ENCODE results near the gene FLNB.

Gene FLNB

DNA sequence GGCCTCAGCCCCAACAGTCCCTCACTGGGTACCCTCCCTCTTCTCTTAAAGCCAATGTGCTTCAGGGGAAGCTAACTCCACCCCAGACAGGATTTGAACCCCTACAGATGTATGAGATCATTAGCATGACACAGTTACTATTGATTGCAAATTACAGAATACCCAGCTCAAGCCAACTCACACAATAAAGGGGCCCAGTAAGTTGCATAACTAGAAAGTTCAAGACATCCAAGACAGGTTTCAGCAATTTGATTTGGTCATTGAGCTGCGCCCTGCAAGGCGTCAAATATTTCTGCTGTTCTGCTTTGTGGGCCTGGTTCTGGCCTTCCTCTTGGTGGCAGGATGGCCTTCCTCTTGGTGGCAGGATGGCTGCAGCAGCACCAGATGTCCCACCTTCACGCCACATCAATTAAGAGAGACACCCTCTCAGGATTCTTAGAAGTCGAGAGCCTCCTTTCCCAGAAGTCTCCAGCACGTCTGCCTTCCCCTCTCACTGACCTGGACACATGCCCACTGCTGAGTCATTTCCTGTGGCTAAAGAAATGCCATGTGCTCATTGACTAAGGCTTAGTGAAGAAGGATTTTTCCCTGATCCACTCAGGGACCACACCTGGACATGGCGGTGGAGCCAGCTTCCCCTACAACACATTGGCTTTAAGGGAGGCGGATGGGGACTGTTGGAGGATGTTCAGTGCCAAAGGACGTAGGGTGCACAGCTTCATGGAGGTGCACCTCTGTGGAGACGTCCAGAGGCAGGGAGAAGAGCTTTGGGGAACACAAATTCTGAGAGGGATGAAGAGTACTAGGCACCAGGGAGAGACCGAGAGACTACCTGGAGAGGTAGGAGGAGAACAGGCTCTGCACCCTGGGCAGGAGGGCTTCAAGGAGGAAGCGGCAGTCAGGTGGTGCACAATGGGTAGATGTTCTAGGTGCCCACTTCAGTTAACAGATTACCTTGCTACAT lies 153.5 kb downstream of the FLNB start:
- DNase-seq, result peak; percentile 72 to 73
- no peak for TF ChIP-seq POLR2A (IDR thresholded peaks at IDR 0.05; ENCODE audit: low read length)
- no peak for TF ChIP-seq GATA1 (IDR thresholded peaks at IDR 0.05; ENCODE audit: low read depth, low read length)

DNA sequence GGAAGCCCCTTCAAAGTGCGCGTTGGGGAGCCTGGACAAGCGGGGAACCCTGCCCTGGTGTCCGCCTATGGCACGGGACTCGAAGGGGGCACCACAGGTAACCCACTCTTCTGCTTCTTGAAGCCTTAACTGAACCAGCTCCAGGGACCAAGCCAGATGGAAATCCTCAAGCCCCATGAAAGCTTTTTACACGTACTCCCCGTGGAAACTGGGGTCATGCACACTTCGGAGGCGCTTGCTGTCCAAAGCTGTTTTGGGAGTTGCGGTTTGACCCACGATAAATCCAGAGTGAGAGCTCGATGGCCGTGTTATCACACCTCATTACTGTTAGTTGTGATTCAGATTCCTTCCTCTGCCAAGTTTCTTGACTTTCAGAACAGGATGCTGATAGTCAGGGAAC lies 155.0 kb downstream of the FLNB start:
- no peak for DNase-seq
- TF ChIP-seq GATA1 (IDR thresholded peaks at IDR 0.05; ENCODE audit: low read depth, low read length) (no peak), POLR2A (IDR thresholded peaks at IDR 0.05; ENCODE audit: low read length) (no peak)

- TF ChIP-seq GATA1 (IDR thresholded peaks at IDR 0.05; ENCODE audit: low read depth, low read length), result no peak
- no peak for TF ChIP-seq POLR2A (IDR thresholded peaks at IDR 0.05; ENCODE audit: low read length)
- DNase-seq, result no peak
Measured at GRCh38 chr3:58164199-58164879, 156.1 kb downstream of the FLNB start.

DNA sequence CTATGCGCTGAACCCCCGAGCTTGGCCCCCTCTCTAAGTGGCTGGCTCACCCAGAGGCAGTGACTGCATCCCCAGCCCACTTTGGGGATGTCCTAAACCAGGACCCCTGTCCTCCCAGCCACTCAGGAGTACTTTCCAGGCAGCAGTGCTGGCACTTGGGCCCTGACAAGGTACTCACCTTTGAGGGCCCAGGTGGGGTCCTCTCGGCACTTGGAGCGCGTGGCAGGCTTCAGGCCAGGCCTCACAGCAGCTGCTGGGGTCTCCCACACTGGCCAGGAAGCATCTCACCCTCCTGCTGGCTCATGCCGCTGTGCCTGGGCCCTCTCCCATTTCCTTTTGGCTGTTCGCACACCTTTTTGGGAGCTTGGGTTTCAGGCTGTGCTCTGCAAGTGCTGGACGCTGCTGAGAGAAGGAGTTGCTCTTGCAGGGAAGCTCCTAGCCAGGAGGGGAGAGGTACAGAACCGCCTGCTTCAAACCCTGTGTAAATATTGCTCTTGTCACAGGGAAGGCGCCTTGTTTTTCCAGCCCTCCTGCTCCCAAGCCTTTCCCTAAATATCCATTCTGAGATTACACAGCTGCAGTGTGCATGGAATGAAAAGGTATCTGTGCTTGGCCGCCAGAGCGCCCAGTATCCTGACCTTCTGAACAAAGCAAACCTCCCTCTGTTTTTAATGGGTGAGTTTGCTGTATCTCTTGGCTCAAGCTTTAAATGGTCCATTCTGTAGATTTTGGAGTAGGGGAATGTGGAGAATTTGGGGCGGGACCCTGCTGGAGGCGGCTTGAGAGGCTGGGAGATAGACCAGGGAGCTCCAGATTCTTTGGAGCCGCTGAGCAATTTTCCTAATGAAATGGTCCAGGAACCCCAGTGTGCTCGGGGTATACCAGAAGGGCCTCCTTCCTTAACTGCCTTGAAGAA lies 156.9 kb downstream of the FLNB start:
- TF ChIP-seq POLR2A (IDR thresholded peaks at IDR 0.05; ENCODE audit: low read length) (no peak), GATA1 (IDR thresholded peaks at IDR 0.05; ENCODE audit: low read depth, low read length) (no peak)

DNA sequence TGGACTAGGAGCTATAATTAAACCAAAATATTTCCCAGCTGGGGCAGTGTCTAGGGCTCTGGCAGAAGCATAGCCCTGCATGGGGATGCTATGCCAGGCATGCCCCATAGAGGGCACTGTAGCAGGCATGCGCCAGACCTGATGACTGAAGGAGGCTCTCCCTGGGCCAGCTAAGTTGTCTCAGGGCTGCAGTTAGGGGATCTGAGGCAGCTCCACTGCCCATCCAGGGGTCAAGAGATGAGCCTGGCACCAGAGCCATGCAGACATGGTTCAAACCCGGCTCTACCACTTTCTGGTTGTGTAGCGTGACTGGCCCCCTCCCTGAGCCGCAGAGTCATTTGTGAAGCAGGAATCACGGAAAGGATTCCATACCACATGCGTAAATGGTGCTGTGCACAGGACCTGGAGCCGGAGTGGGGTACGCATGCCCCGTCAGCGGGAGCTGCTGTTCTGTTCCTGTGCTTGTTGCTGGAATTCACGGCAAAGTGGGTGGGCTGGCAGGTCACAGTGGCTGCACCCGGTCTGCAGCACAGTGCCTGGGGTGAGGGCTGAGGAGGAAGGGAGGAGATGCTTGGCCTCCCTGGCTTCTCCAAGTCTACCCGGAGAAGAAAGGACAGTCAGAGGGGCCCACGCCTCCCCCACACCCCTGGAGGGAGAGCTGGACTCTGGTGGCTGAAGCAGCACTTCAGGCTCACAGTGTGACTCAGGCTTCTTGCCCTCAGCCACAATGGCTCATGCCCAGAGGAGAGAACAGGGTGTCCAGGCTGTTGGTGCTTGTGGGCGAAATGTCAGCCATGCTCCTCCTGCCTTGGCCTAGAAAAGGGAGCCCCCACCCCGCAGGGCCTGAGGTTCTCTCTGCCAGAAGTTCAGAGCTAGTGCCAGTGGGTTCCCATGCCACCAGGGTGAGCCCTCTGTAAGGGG lies 159.5 kb downstream of the FLNB start:
- no peak for TF ChIP-seq GATA1 (IDR thresholded peaks at IDR 0.05; ENCODE audit: low read depth, low read length)
- no peak for TF ChIP-seq POLR2A (IDR thresholded peaks at IDR 0.05; ENCODE audit: low read length)
- peak; percentile 69 to 77 for DNase-seq

More for the DNA sequence above, 156.9 kb downstream of the FLNB start:
- DNase-seq, result no peak

GRCh38 chr3:58168498-58168897 lies 160.3 kb downstream of the FLNB start:
- no peak for TF ChIP-seq GATA1 (IDR thresholded peaks at IDR 0.05; ENCODE audit: low read depth, low read length)
- TF ChIP-seq POLR2A (IDR thresholded peaks at IDR 0.05; ENCODE audit: low read length), result no peak

DNA sequence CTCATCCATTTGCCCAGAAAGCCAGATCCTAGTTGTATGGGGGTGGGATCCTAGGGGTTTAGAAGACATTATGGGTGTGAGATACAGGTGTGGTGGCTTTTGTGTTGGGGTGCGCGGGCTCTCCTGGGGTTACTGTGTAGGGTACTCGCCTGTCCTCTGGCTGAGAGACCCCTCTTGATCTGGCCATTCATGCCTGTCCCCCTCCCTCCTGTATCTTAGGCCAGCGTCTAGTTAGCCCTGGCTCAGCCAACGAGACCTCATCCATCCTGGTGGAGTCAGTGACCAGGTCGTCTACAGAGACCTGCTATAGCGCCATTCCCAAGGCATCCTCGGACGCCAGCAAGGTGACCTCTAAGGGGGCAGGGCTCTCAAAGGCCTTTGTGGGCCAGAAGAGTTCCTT lies 161.1 kb downstream of the FLNB start:
- no peak for DNase-seq
- TF ChIP-seq GATA1 (IDR thresholded peaks at IDR 0.05; ENCODE audit: low read depth, low read length), result no peak
- TF ChIP-seq POLR2A (IDR thresholded peaks at IDR 0.05; ENCODE audit: low read length), result no peak

More at GRCh38 chr3:58168498-58168897, 160.3 kb downstream of the FLNB start:
- no peak for DNase-seq

DNA sequence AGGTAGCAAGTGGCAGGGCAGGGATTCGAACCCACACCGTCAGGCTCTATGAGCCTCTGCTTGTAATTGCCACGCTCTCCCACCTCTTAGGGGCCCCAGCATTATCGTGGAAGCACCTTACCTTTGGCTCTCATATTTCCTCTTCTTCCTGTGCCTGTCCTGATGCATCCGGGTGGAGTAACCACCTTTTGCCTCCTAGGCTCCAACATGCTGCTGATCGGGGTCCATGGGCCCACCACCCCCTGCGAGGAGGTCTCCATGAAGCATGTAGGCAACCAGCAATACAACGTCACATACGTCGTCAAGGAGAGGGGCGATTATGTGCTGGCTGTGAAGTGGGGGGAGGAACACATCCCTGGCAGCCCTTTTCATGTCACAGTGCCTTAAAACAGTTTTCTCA lies 162.2 kb downstream of the FLNB start:
- DNase-seq, result no peak
- no peak for TF ChIP-seq POLR2A (IDR thresholded peaks at IDR 0.05; ENCODE audit: low read length)
- no peak for TF ChIP-seq GATA1 (IDR thresholded peaks at IDR 0.05; ENCODE audit: low read depth, low read length)

GRCh38 chr3:58171126-58171525 lies 162.9 kb downstream of the FLNB start:
- TF ChIP-seq GATA1 (IDR thresholded peaks at IDR 0.05; ENCODE audit: low read depth, low read length) (no peak), POLR2A (IDR thresholded peaks at IDR 0.05; ENCODE audit: low read length) (no peak)
- DNase-seq, result no peak

DNA sequence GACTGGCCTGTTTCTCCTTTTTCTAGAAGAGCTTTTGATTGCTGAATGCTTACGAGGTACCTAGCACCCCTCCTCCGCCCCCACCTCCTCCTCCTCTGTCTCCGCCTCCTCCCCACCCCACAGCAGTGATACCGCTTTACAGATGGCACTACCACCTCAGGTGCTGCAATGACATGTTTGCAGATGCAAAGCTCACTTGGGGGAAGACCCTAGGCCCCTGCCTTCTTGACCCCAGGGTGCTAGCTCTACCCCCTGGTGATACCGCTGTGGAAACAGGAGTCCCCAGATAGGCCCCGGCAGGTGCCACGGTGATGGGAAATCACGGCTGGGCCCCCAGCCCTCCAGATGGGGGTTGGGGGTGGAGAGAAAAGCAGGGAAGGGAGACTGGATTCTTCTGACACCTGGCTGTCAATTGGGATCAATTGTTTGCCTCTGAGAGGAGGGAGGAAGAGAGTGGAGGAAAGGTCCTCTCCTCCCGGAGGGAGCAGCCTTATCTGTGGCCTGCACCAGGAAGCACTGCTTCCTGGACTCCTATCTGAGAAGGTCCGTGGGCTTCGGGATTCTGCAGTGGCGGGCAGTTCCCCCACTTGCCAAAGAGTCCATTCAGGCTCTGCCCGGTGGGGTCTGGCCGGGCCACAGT lies 164.9 kb downstream of the FLNB start:
- DNase-seq, result no peak
- TF ChIP-seq POLR2A (IDR thresholded peaks at IDR 0.05; ENCODE audit: low read length) (no peak), GATA1 (IDR thresholded peaks at IDR 0.05; ENCODE audit: low read depth, low read length) (no peak)

DNA sequence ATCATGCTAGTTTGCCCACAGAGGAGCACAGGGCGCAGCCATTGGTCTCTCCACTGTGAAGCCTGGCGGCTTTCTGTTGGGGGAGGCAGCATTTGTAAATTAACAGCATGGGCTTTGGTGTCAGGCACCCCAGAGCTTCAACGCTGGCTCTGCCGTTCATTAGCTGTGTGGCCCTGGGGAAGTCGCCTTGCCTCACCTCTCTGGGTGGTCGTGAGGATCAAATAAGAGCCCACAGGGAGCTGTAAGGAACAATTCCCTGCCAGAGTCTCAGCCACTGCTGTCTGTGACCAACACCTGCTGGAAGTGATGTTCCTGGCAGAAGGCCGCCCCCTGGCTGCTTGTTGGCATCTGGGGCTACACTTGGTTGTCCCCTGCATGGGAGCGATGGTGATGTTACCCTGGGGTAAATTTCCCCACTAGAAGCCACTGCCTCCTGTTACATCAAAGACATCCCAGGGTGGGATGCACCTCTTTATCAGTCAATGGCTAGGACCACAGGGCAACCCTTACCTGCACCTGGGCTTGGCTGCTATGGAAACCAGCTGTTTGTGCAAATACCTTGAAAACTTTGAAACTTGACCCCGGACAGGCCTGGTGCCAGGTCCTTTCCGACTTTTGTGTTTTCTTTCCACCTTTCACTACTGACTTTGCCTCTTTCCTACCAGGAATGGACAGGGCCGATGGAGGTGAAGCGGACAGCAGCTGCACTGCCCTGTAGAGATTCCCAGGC lies 165.6 kb downstream of the FLNB start:
- DNase-seq, result peak; percentile 67 to 77

GRCh38 chr3:58175187-58175436 lies 166.9 kb downstream of the FLNB start:
- TF ChIP-seq GATA1 (IDR thresholded peaks at IDR 0.05; ENCODE audit: low read depth, low read length) (no peak), POLR2A (IDR thresholded peaks at IDR 0.05; ENCODE audit: low read length) (no peak)
- DNase-seq, result no peak

More for the DNA sequence above, 165.6 kb downstream of the FLNB start:
- TF ChIP-seq POLR2A (IDR thresholded peaks at IDR 0.05; ENCODE audit: low read length), result no peak
- no peak for TF ChIP-seq GATA1 (IDR thresholded peaks at IDR 0.05; ENCODE audit: low read depth, low read length)
